T-cell (primary cell): Measurements from ENCODE around the gene ZNF3. TPM values are rescaled to one million over a fixed set of nuclear protein-coding genes. Genes with fewer than 3 reads are reported as not detected.

Experiments used
- ATAC-seq, 4 experiments: fragments of 200-7000 bp in 3 of 4; fragments of 150-1000 bp in 1 of 4; cut with Tn5 transposase; replicated peaks in 1 of 4; 1 replicate in 3 of 4; 2 replicates in 1 of 4; pipeline ENCODE4 v1.10.0; 2021; ENCODE audit warnings: moderate library complexity in 3 of 4, mild to moderate bottlenecking in 2 of 4, moderate number of reproducible peaks in 1 of 4
- CTCF ChIA-PET, 2 donors: fragments of 300-600 bp; sonication (Branson Sonifier 250); formaldehyde crosslinking; loops; one replicate each; lab custom pipeline; 2022; ENCODE audit warnings: antibody characterized with exemption in 2 of 2; lab: Charles Lee
- POLR2A ChIA-PET, 2 donors: fragments of 300-600 bp; sonication (Branson Sonifier 250); formaldehyde crosslinking; loops; one replicate each; lab custom pipeline; 2022; ENCODE audit warnings: antibody characterized with exemption in 2 of 2; lab: Charles Lee
- DNase-seq, 35 experiments: peaks; one replicate each; pipeline versions ENCODE4 v3.0.0 to v3.0.0-alpha.2; 2013 to 2023
- H3K27ac ChIP-seq: one replicate; pipeline ENCODE4 v1.5.1; 2013; ENCODE audit warnings: low read length
- H3K27me3 ChIP-seq, 2 experiments: replicated peaks in 1 of 2; 1 replicate in 1 of 2; 2 replicates in 1 of 2; pipeline versions ENCODE4 v1.6.1 to v1.7.0; 2013; ENCODE audit warnings: low read length in 1 of 2, mixed read lengths in 1 of 2; ENCODE audit not compliant: control insufficient read depth in 2 of 2, insufficient read depth in 2 of 2; ENCODE audit errors: extremely low read depth in 1 of 2
- H3K36me3 ChIP-seq, 2 donors: 1 replicate in 1 of 2; 2 replicates in 1 of 2; pipeline versions ENCODE4 v1.6.1 to v1.7.0; 2013; ENCODE audit warnings: low read length in 1 of 2; ENCODE audit not compliant: control insufficient read depth in 2 of 2, insufficient read depth in 1 of 2; ENCODE audit errors: extremely low read depth in 1 of 2
- H3K4me1 ChIP-seq, 2 experiments: 1 replicate in 1 of 2; 2 replicates in 1 of 2; pipeline versions ENCODE4 v1.6.1 to v1.7.0; 2013; ENCODE audit warnings: low read length in 2 of 2, mixed read lengths in 1 of 2; ENCODE audit not compliant: insufficient read depth in 2 of 2, control insufficient read depth in 1 of 2; ENCODE audit errors: extremely low read depth in 1 of 2
- H3K4me3 ChIP-seq, 2 donors: 1 replicate in 1 of 2; 2 replicates in 1 of 2; pipeline versions ENCODE4 v1.5.1 to v1.7.0; 2013; ENCODE audit warnings: mild to moderate bottlenecking in 2 of 2, low read length in 1 of 2, moderate library complexity in 1 of 2; ENCODE audit not compliant: control insufficient read depth in 1 of 2; ENCODE audit errors: extremely low read depth in 1 of 2
- H3K9me3 ChIP-seq: 2 replicates; pipeline ENCODE4 v1.7.0; 2013
- H3K27ac Mint-ChIP-seq, 2 donors: one replicate each; pipeline ENCODE4 v1.8.0; 2020 to 2021; ENCODE audit warnings: mild to moderate bottlenecking in 2 of 2, mixed read lengths in 2 of 2
- H3K27me3 Mint-ChIP-seq, 2 donors: one replicate each; pipeline ENCODE4 v1.8.0; 2021 to 2022; ENCODE audit warnings: mixed read lengths in 2 of 2
- H3K36me3 Mint-ChIP-seq: one replicate; pipeline ENCODE4 v1.8.0; 2021; ENCODE audit warnings: mixed read lengths
- H3K4me1 Mint-ChIP-seq, 3 donors: one replicate each; pipeline ENCODE4 v1.8.0; 2020 to 2022; ENCODE audit warnings: mixed read lengths in 3 of 3, mild to moderate bottlenecking in 1 of 3
- H3K4me3 Mint-ChIP-seq, 3 donors: one replicate each; pipeline ENCODE4 v1.8.0; 2020 to 2022; ENCODE audit warnings: mild to moderate bottlenecking in 3 of 3, mixed read lengths in 3 of 3, moderate library complexity in 3 of 3
- H3K9me3 Mint-ChIP-seq, 3 donors: one replicate each; pipeline ENCODE4 v1.8.0; 2020 to 2022; ENCODE audit warnings: mixed read lengths in 3 of 3
- WGBS: methylation state at CpG from one replicate; pipeline ENCODE4 v1.1.5; 2013; ENCODE audit warnings: missing lambda C conversion rate; ENCODE audit not compliant: insufficient coverage; 5-methylcytosine and 5-hydroxymethylcytosine counted together
- total RNA-seq, 35 experiments: library from RNA in 6 of 35; stranded (reverse) in 6 of 35; fragments of 120-200 nt in 1 of 35; gene quantifications; one replicate each; pipeline versions ENCODE4 v1.2.1 to v1.2.4 and lab custom pipeline; 2013 to 2026

The ZNF3 gene
- total RNA-seq, 5 donors from 2014 or later (not counting 1 experiment from before 2014, with no cell fraction given) = 31.7 to 39.2 (median 35.4) TPM

- CTCF ChIA-PET = no interaction called here
- POLR2A ChIA-PET = interaction anchor here in 1 of 2 donors (0.6 kb wide), 1 partner anchor 156 kb away, joined by 7 read pairs; no protein-coding TSS in a partner anchor
- ATAC-seq = no peak
- Mint-ChIP-seq H3K4me1 (peaks cover 5 to 13% (median 7%) of the 10 kb centered on the region in 3 donors), H3K36me3 (peaks cover 28% of the 10 kb centered on the region), H3K9me3 (no peaks in the 10 kb centered on the region), H3K27ac (no peak overlapping the region), H3K4me3 (no peak overlapping the region), H3K27me3 (no peaks in the 10 kb centered on the region)
- WGBS = 100% methylated on average over 2 of the region's 4 CpGs
- H3K9me3 ChIP-seq = no peaks in the 10 kb centered on the region
- H3K4me3 ChIP-seq = no peak overlapping the region
- H3K27me3 ChIP-seq = no peaks in the 10 kb centered on the region
- peaks cover 21 to 42% of the 10 kb centered on the region in 2 donors for H3K36me3 ChIP-seq
- no peak overlapping the region for H3K27ac ChIP-seq
- DNase-seq = no peak
- peaks cover 0 to 17% of the 10 kb centered on the region in 2 experiments for H3K4me1 ChIP-seq
Observed at GRCh38 chr7:100105534-100105933, 24.0 kb upstream of the ZNF3 start.

- 96% methylated on average over 11 of the region's 17 CpGs for WGBS
- no peak for DNase-seq
- H3K4me1 ChIP-seq = peaks cover 9 to 36% of the 10 kb centered on the region in 2 experiments
- ChIA-PET POLR2A (no interaction called here), CTCF (interaction anchor here in 1 of 2 donors (0.6 to 1.3 kb wide), 2 partner anchors 19 to 28 kb away, joined by 3 to 4 read pairs; no protein-coding TSS in a partner anchor)
- H3K27ac Mint-ChIP-seq = peak overlapping the region; percentile 27 to 39
- peak overlapping the region; percentile 63 to 96 (median 77) for H3K4me3 Mint-ChIP-seq
- H3K9me3 Mint-ChIP-seq = no peaks in the 10 kb centered on the region
- no peak for ATAC-seq
- H3K27me3 Mint-ChIP-seq = no peaks in the 10 kb centered on the region
- peaks cover 26 to 36% (median 30%) of the 10 kb centered on the region in 3 donors for H3K4me1 Mint-ChIP-seq
- peaks cover 20 to 39% of the 10 kb centered on the region in 2 donors for H3K36me3 ChIP-seq
- no peaks in the 10 kb centered on the region for H3K9me3 ChIP-seq
- H3K36me3 Mint-ChIP-seq = peaks cover 31% of the 10 kb centered on the region
- no peak overlapping the region for H3K4me3 ChIP-seq
- H3K27ac ChIP-seq = no peak overlapping the region
- H3K27me3 ChIP-seq = no peaks in the 10 kb centered on the region
Observed at GRCh38 chr7:100102950-100103840, 21.7 kb upstream of the ZNF3 start.

- ChIA-PET CTCF (interaction anchor here in 1 of 2 donors (0.6 to 2.7 kb wide), 5 partner anchors 19 to 182 kb away, joined by 3 to 18 read pairs (median 4); partner anchors contain the start of gene TRIM4), POLR2A (interaction anchor here (0.6 to 2.5 kb wide), 10 partner anchors 19 to 543 kb away, joined by 3 to 19 read pairs (median 4); partner anchors contain the start of genes MBLAC1 (in 1 of the 2), TRIM4 (in 1 of the 2) and ZNF655 (in 1 of the 2))
- Histone ChIP-seq H3K4me3 (peak within 1 kb of the TSS; percentile 74 to 98), H3K27ac (peak within 1 kb of the TSS; percentile 81), H3K9me3 (no peaks in the 10 kb centered on the region), H3K4me1 (peaks cover 9 to 38% of the 10 kb centered on the region in 2 experiments), H3K36me3 (peaks cover 19 to 40% of the 10 kb centered on the region in 2 donors), H3K27me3 (no peaks in the 10 kb centered on the region)
- Mint-ChIP-seq H3K4me3 (peak within 1 kb of the TSS; percentile 91 to 96 (median 92)), H3K27ac (peak within 1 kb of the TSS; percentile 94 to 96), H3K27me3 (no peaks in the 10 kb centered on the region), H3K4me1 (peaks cover 37 to 47% (median 39%) of the 10 kb centered on the region in 3 donors), H3K36me3 (peaks cover 35% of the 10 kb centered on the region), H3K9me3 (no peaks in the 10 kb centered on the region)
- DNase-seq = peak; percentile 83 to 97 (median 93)
- peak; percentile 86 to 89 (median 88) for ATAC-seq
- WGBS = under 1% methylated on average over 73 of the region's 80 CpGs
Observed at GRCh38 chr7:100101016-100101862, 19.7 kb upstream of the ZNF3 start, which contains the start of the genes AP4M1 and MCM7. AP4M1 (plus strand) TSS chr7:100101643; CDS start chr7:100101715, 72 bp downstream. MCM7 (minus strand) TSS chr7:100101397; CDS start chr7:100101294, 103 bp downstream.

- H3K4me1 ChIP-seq = peaks cover 9 to 38% of the 10 kb centered on the region in 2 experiments
- ATAC-seq (peak; percentile 80 to 83 (median 82)), DNase-seq (peak; percentile 64 to 94 (median 81))
- H3K9me3 Mint-ChIP-seq = no peaks in the 10 kb centered on the region
- no peaks in the 10 kb centered on the region for H3K27me3 Mint-ChIP-seq
- peaks cover 41 to 49% (median 44%) of the 10 kb centered on the region in 3 donors for H3K4me1 Mint-ChIP-seq
- 0% methylated on average over 58 of the region's 61 CpGs for WGBS
- peak overlapping the region; percentile 81 for H3K27ac ChIP-seq
- no peaks in the 10 kb centered on the region for H3K9me3 ChIP-seq
- H3K4me3 ChIP-seq = peak overlapping the region; percentile 74 to 98
- POLR2A ChIA-PET = interaction anchor here (0.6 to 2.5 kb wide), 10 partner anchors 18 to 542 kb away, joined by 3 to 19 read pairs (median 4); partner anchors contain the start of genes MBLAC1 (in 1 of the 2), TRIM4 (in 1 of the 2) and ZNF655 (in 1 of the 2)
- H3K27me3 ChIP-seq = no peaks in the 10 kb centered on the region
- CTCF ChIA-PET = interaction anchor here in 1 of 2 donors (0.6 to 2.7 kb wide), 5 partner anchors 18 to 181 kb away, joined by 3 to 18 read pairs (median 4); partner anchors contain the start of gene TRIM4
- H3K36me3 Mint-ChIP-seq = peaks cover 40% of the 10 kb centered on the region
- peaks cover 19 to 45% of the 10 kb centered on the region in 2 donors for H3K36me3 ChIP-seq
- peak overlapping the region; percentile 91 to 96 (median 92) for H3K4me3 Mint-ChIP-seq
- peak overlapping the region; percentile 94 to 96 for H3K27ac Mint-ChIP-seq
Observed at GRCh38 chr7:100100420-100101015, 19.0 kb upstream of the ZNF3 start.

GRCh38 chr7:100099452-100099851, 17.9 kb upstream of the ZNF3 start:
- peak overlapping the region; percentile 91 to 96 (median 92) for H3K4me3 Mint-ChIP-seq
- peak overlapping the region; percentile 94 to 96 for H3K27ac Mint-ChIP-seq
- CTCF ChIA-PET = interaction anchor here (0.6 to 0.9 kb wide), 2 partner anchors 111 to 119 kb away, joined by 5 to 12 read pairs; no protein-coding TSS in a partner anchor
- Histone ChIP-seq H3K9me3 (no peaks in the 10 kb centered on the region), H3K36me3 (peaks cover 24 to 50% of the 10 kb centered on the region in 2 donors), H3K27me3 (no peaks in the 10 kb centered on the region), H3K4me1 (peaks cover 9 to 38% of the 10 kb centered on the region in 2 experiments), H3K4me3 (peak overlapping the region; percentile 74 to 98), H3K27ac (peak overlapping the region; percentile 66)
- POLR2A ChIA-PET = no interaction called here
- WGBS = 69% methylated on average over 12 of the region's 12 CpGs
- no peak for ATAC-seq
- DNase-seq = no peak
- no peaks in the 10 kb centered on the region for H3K9me3 Mint-ChIP-seq
- no peaks in the 10 kb centered on the region for H3K27me3 Mint-ChIP-seq
- peaks cover 45 to 49% (median 45%) of the 10 kb centered on the region in 3 donors for H3K4me1 Mint-ChIP-seq
- peaks cover 45% of the 10 kb centered on the region for H3K36me3 Mint-ChIP-seq
